IMR-90 (cell line): ENCODE measurements around the gene IRAK3. TPM values are rescaled to one million over a fixed set of nuclear protein-coding genes. Genes with fewer than 3 reads are reported as not detected.
"Not testable (repeated sequence)": the region's sequence is repeated elsewhere in the genome, so short reads cannot be mapped to it uniquely, and the experiment has no call there.

Source experiments
- ATAC-seq: fragments of 200-7000 bp; cut with Tn5 transposase; 2 replicates; pipeline ENCODE4 v1.9.1; 2020; ENCODE audit warnings: low read depth, mild to moderate bottlenecking, moderate library complexity
- BruUV-seq: library from RNA; stranded (reverse); fragments of 400-500 nt; replicated peaks from 2 replicates; lab custom pipeline; 2021; lab: Mats Ljungman, UMichigan
- CTCF ChIA-PET: fragments of 300-600 bp; formaldehyde crosslinking; extraction: SDS; loops from one replicate; lab custom pipeline; 2021; ENCODE audit warnings: antibody characterized with exemption; lab: Yijun Ruan, JAX
- POLR2A ChIA-PET: fragments of 300-600 bp; sonication (Branson Sonifier 250); formaldehyde crosslinking; loops from one replicate; lab custom pipeline; 2022; ENCODE audit warnings: antibody characterized with exemption; ENCODE audit not compliant: unreplicated experiment; lab: Charles Lee
- DNase-seq: peaks from one replicate; pipeline ENCODE4 v3.0.0; 2013
- H2AFZ ChIP-seq: replicated peaks from 2 replicates; pipeline ENCODE3; 2013; ENCODE audit warnings: low read length, mild to moderate bottlenecking; ENCODE audit not compliant: poor library complexity
- H2AK5ac ChIP-seq: 2 replicates; pipeline ENCODE4 v1.6.1; 2013; ENCODE audit warnings: low read depth, low read length, inconsistent platforms
- H2AK9ac ChIP-seq: replicated peaks from 2 replicates; pipeline ENCODE3; 2013; ENCODE audit warnings: mild to moderate bottlenecking, low read depth, low read length, moderate library complexity; ENCODE audit not compliant: poor library complexity
- H2BK120ac ChIP-seq: 2 replicates; pipeline ENCODE4 v1.6.1; 2013; ENCODE audit warnings: low read depth, low read length, inconsistent platforms
- H2BK15ac ChIP-seq: 3 replicates; pipeline ENCODE4 v1.6.1; 2013; ENCODE audit warnings: low read depth, low read length, inconsistent platforms
- H2BK20ac ChIP-seq: 2 replicates; pipeline ENCODE4 v1.6.1; 2013; ENCODE audit warnings: low read depth, mild to moderate bottlenecking, inconsistent platforms, low read length, moderate library complexity
- H2BK5ac ChIP-seq: 2 replicates; pipeline ENCODE4 v1.6.1; 2013; ENCODE audit warnings: mild to moderate bottlenecking, low read depth, low read length, inconsistent platforms; ENCODE audit not compliant: poor library complexity, severe bottlenecking
- H3K14ac ChIP-seq: replicated peaks from 2 replicates; pipeline ENCODE4 v1.6.1; 2013; ENCODE audit warnings: low read depth, low read length, inconsistent platforms
- H3K18ac ChIP-seq: 2 replicates; pipeline ENCODE4 v1.6.1; 2013; ENCODE audit warnings: low read depth, low read length, control low read depth
- H3K23ac ChIP-seq: 2 replicates; pipeline ENCODE4 v1.6.1; 2013; ENCODE audit warnings: low read depth, low read length, inconsistent platforms
- H3K27ac ChIP-seq: 2 replicates; pipeline ENCODE4 v1.5.1; 2013; ENCODE audit warnings: mild to moderate bottlenecking, control low read depth, low read length; ENCODE audit not compliant: insufficient read depth
- H3K27me3 ChIP-seq: 2 replicates; pipeline ENCODE4 v1.6.1; 2013; ENCODE audit warnings: low read length; ENCODE audit not compliant: control insufficient read depth, insufficient read depth
- H3K36me3 ChIP-seq: 2 replicates; pipeline ENCODE4 v1.6.1; 2013; ENCODE audit warnings: low read length, mixed read lengths; ENCODE audit not compliant: control insufficient read depth, insufficient read depth
- H3K4ac ChIP-seq: 2 replicates; pipeline ENCODE4 v1.6.1; 2013; ENCODE audit warnings: low read depth, low read length, inconsistent platforms
- H3K4me1 ChIP-seq: 2 replicates; pipeline ENCODE4 v1.6.1; 2013; ENCODE audit warnings: low read length, mixed read lengths; ENCODE audit not compliant: control insufficient read depth, insufficient read depth
- H3K4me2 ChIP-seq: 2 replicates; pipeline ENCODE4 v1.6.1; 2013; ENCODE audit warnings: low read depth, mild to moderate bottlenecking, control low read depth, low read length, moderate library complexity
- H3K4me3 ChIP-seq: 2 replicates; pipeline ENCODE4 v1.5.1; 2013; ENCODE audit warnings: low read depth, mild to moderate bottlenecking, control low read depth, low read length, moderate library complexity; ENCODE audit not compliant: insufficient read depth
- H3K56ac ChIP-seq: 2 replicates; pipeline ENCODE4 v1.6.1; 2013; ENCODE audit warnings: low read length, inconsistent platforms; ENCODE audit not compliant: insufficient read depth; ENCODE audit errors: extremely low read depth
- H3K79me1 ChIP-seq, 2 experiments: 2 replicates each; pipeline ENCODE4 v1.6.1; 2013; ENCODE audit warnings: low read length in 2 of 2, inconsistent platforms in 1 of 2, low read depth in 1 of 2
- H3K9ac ChIP-seq: 2 replicates; pipeline ENCODE4 v1.6.1; 2013; ENCODE audit warnings: low read depth, low read length, control low read depth
- H3K9me1 ChIP-seq: 2 replicates; pipeline ENCODE4 v1.6.1; 2013; ENCODE audit warnings: low read length, inconsistent platforms; ENCODE audit not compliant: insufficient read depth
- H3K9me3 ChIP-seq: 2 replicates; pipeline ENCODE4 v1.6.1; 2013; ENCODE audit warnings: low read length; ENCODE audit not compliant: control insufficient read depth, insufficient read depth
- H4K20me1 ChIP-seq: 2 replicates; pipeline ENCODE4 v1.6.1; 2013; ENCODE audit warnings: low read length, inconsistent platforms; ENCODE audit not compliant: insufficient read depth
- H4K5ac ChIP-seq: 2 replicates; pipeline ENCODE4 v1.6.1; 2013; ENCODE audit warnings: mild to moderate bottlenecking, low read depth, low read length, control low read depth
- H4K8ac ChIP-seq, 2 experiments: 2 replicates each; pipeline ENCODE4 v1.6.1; 2013; ENCODE audit warnings: low read depth in 2 of 2, low read length in 2 of 2, control low read depth in 1 of 2, inconsistent platforms in 1 of 2
- H4K91ac ChIP-seq: 2 replicates; pipeline ENCODE4 v1.6.1; 2013; ENCODE audit warnings: low read depth, low read length, inconsistent platforms; ENCODE audit not compliant: insufficient read depth
- BHLHE40 ChIP-seq: fragments of 150-350 bp; IDR thresholded peaks from 2 replicates; pipeline ENCODE4 v1.6.1; 2016; ENCODE audit warnings: mild to moderate bottlenecking, low read depth, low read length
- MXI1 ChIP-seq: IDR thresholded peaks from 2 replicates; pipeline ENCODE4 v1.6.1; 2012; ENCODE audit warnings: low read depth, mild to moderate bottlenecking, low read length, moderate library complexity, borderline replicate concordance
- WGBS, 2 experiments: methylation state at CpG; one replicate each; pipeline versions ENCODE4 v1.1.5 to v1.1.7; 2013; ENCODE audit warnings: missing lambda C conversion rate in 2 of 2; ENCODE audit not compliant: insufficient read length in 1 of 2; ENCODE audit errors: extremely low coverage in 2 of 2; 5-methylcytosine and 5-hydroxymethylcytosine counted together
- dilution Hi-C: fragments of 300-500 bp; cut with HindIII; formaldehyde crosslinking; loops from one replicate; pipeline ENCODE4 v1.14.3; 2018; ENCODE audit warnings: low sequenced_read_pairs; ENCODE audit not compliant: unreplicated experiment
- in situ Hi-C: fragments of 300-500 bp; cut with MboI; formaldehyde crosslinking; loops from 3 replicates; pipeline ENCODE4 v1.14.3; 2019; ENCODE audit warnings: low sequenced_read_pairs, inconsistent platforms, mixed read lengths
- intact Hi-C: fragments of 100-400 bp; cut with micrococcal nuclease; formaldehyde crosslinking; loops from 2 replicates; pipeline ENCODE4 v1.10.0; 2022
- polyA plus RNA-seq, 3 experiments: library from polyadenylated mRNA; depleted of rRNA; stranded (reverse); fragments of >200 nt; gene quantifications; 2 replicates each; pipeline ENCODE4 v1.2.3, GENCODE V29; 2012; ENCODE audit warnings: low replicate concordance in 1 of 3
- total RNA-seq: library from RNA; depleted of rRNA; stranded (reverse); fragments of >200 nt; gene quantifications from 2 replicates; pipeline ENCODE4 v1.2.3, GENCODE V29; 2012

Gene IRAK3
- total and polyA plus RNA-seq, 2 of the 4 experiments (the other 2 are of a cell fraction): 0.53 to 0.72 TPM

GRCh38 chr12:66170606-66171005 is 18.4 kb upstream of the IRAK3 start:
- no peak overlapping the region for H2AFZ ChIP-seq
- intact Hi-C loops: no loop called here

GRCh38 chr12:66174391-66175325 is 14.4 kb upstream of the IRAK3 start:
- CTCF ChIA-PET, POLR2A ChIA-PET: not testable (repeated sequence)
- in situ Hi-C loops: loop anchor here (25.0 kb wide), 1 partner anchor 238 kb away; no protein-coding TSS in a partner anchor

More at GRCh38 chr12:66170606-66171005, 18.4 kb upstream of the IRAK3 start:
- Histone ChIP-seq H3K4me2 (no peak overlapping the region), H4K91ac (no peak overlapping the region), H3K18ac (no peak overlapping the region), H3K56ac (no peak overlapping the region), H4K8ac (peak overlapping the region; percentile 89 to 100), H3K4ac (peak overlapping the region; percentile 34), H3K79me1 (peaks cover 16 to 23% of the 10 kb centered on the region in 2 experiments; a peak in 3 of 4 replicates), H3K23ac (no peak overlapping the region), H3K36me3 (no peaks in the 10 kb centered on the region), H4K5ac (peak overlapping the region; percentile 78), H4K20me1 (no peaks in the 10 kb centered on the region), H2BK15ac (no peak overlapping the region), H2BK5ac (no peak overlapping the region), H3K27ac (no peak overlapping the region; the same call in 1 of the 2 replicates), H3K9ac (no peak overlapping the region), H3K14ac (peak overlapping the region; percentile 90; the same call in 1 of the 2 replicates), H2BK20ac (no peak overlapping the region), H2BK120ac (no peak overlapping the region), H2AK5ac (peak overlapping the region; percentile 70; the same call in 1 of the 2 replicates), H2AK9ac (no peak overlapping the region), H3K9me1 (no peaks in the 10 kb centered on the region), H3K4me1 (peaks cover 2% of the 10 kb centered on the region; the same call in 1 of the 2 replicates), H3K4me3 (peak overlapping the region; percentile 83; the same call in 1 of the 2 replicates), H3K27me3 (no peaks in the 10 kb centered on the region), H3K9me3 (no peaks in the 10 kb centered on the region)
- ChIA-PET CTCF (interaction anchor here (0.7 to 1.0 kb wide), 2 partner anchors 10 to 138 kb away, joined by 3 to 4 read pairs; no protein-coding TSS in a partner anchor), POLR2A (interaction anchor here (0.6 kb wide), 1 partner anchor 272 kb away, joined by 4 read pairs; no protein-coding TSS in a partner anchor)
- dilution Hi-C loops: no loop called here
- DNase-seq: no peak
- TF ChIP-seq BHLHE40 (no peak), MXI1 (no peak)
- no peak for ATAC-seq
- BruUV-seq: no TSS peak
- WGBS, 2 experiments: 100% methylated on average over 1 of the region's 3 CpGs
- in situ Hi-C loops: loop anchor here (25.0 kb wide), 1 partner anchor 242 kb away; no protein-coding TSS in a partner anchor

More at GRCh38 chr12:66174391-66175325, 14.4 kb upstream of the IRAK3 start:
- DNase-seq, H2BK20ac ChIP-seq, H3K56ac ChIP-seq, H3K9ac ChIP-seq, H3K23ac ChIP-seq, H3K4me2 ChIP-seq, H3K27ac ChIP-seq, H3K9me3 ChIP-seq, H3K36me3 ChIP-seq, H3K4me3 ChIP-seq, H3K14ac ChIP-seq, H4K5ac ChIP-seq, H4K20me1 ChIP-seq, H3K4ac ChIP-seq, H3K4me1 ChIP-seq, H3K27me3 ChIP-seq, dilution Hi-C loops, BruUV-seq, H2AK5ac ChIP-seq, H2BK5ac ChIP-seq, H3K79me1 ChIP-seq, ATAC-seq, H3K9me1 ChIP-seq, H4K91ac ChIP-seq, H2AFZ ChIP-seq, H2BK15ac ChIP-seq, H3K18ac ChIP-seq, H2BK120ac ChIP-seq, H4K8ac ChIP-seq, H2AK9ac ChIP-seq, intact Hi-C loops: not testable (repeated sequence)
- 98% methylated on average over 6 of the region's 54 CpGs; no CpG with 5 or more reads in 1 of the 2 experiments for WGBS, 2 experiments
